C4-2B (cell line): ENCODE data around the gene OCA2.

Source experiments
- ZFX ChIP-seq: fragments of 450-650 bp; IDR thresholded peaks from 2 replicates; pipeline ENCODE4 v1.6.1; 2017
- TF ChIP-seq, protein P1 (sequence below): fragments of 450-650 bp; conservative IDR thresholded peaks from 2 replicates; pipeline ENCODE4 v1.5.1; 2017; ENCODE audit warnings: mild to moderate bottlenecking

DNA sequence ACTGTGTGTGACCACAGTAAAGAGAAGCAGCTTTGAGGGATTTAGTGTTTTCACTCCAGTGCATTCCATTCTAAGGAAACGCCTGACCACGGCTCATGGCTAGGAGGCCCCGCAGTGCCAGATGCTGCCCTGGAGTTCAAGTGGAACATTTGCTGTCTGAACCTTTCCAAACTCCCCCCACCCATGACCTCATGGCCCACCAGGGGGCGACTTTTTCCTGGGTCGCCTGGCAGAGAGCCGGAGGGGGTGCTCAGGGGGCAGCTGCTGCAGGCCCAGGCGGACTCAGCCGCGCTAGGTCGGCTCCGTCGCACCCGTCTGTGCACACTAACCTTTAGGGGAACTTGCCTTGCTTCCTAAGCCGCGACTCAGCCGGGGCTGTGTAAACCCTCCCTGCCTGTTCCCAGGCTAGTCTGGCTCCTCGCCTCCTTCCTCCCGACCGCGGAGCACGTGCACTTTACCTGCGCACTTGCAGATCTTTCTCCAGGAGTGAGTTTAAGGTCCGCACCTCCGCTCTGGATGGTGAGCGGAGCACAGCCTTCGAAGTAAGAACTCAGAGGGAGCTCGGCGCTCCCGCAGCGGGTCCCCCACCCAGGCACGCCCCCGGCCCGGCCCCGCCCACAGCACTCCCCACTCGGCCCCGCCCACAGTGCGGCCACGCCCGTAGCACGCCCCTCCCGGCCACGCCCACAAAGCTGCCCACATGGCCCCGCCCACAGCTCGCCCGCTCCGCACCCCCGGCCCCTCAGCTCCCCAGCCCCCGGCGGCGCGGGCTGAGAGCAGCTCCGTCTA is at the start of gene OCA2:
- TF ChIP-seq, protein P1, sequence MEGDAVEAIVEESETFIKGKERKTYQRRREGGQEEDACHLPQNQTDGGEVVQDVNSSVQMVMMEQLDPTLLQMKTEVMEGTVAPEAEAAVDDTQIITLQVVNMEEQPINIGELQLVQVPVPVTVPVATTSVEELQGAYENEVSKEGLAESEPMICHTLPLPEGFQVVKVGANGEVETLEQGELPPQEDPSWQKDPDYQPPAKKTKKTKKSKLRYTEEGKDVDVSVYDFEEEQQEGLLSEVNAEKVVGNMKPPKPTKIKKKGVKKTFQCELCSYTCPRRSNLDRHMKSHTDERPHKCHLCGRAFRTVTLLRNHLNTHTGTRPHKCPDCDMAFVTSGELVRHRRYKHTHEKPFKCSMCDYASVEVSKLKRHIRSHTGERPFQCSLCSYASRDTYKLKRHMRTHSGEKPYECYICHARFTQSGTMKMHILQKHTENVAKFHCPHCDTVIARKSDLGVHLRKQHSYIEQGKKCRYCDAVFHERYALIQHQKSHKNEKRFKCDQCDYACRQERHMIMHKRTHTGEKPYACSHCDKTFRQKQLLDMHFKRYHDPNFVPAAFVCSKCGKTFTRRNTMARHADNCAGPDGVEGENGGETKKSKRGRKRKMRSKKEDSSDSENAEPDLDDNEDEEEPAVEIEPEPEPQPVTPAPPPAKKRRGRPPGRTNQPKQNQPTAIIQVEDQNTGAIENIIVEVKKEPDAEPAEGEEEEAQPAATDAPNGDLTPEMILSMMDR = no peak
- no peak for TF ChIP-seq ZFX
